Medulla oblongata (tissue), 1 donor: Measurements from ENCODE around the gene ROR1.
"Not testable (repeated sequence)": the region's sequence is repeated elsewhere in the genome, so short reads cannot be mapped to it uniquely, and the experiment has no call there.

Experiments used
- DNase-seq: peaks from one replicate; pipeline ENCODE4 v3.0.0-alpha.2; 2015; ENCODE audit errors: extremely low spot score

ROR1 gene

GRCh38 chr1:64097859-64098258, 324.0 kb downstream of the ROR1 start:
- DNase-seq, result no peak

GRCh38 chr1:64098436-64098835, 324.6 kb downstream of the ROR1 start:
- DNase-seq, result no peak

GRCh38 chr1:64098846-64099582, 325.2 kb downstream of the ROR1 start:
- no peak for DNase-seq

GRCh38 chr1:64100791-64101190, 327.0 kb downstream of the ROR1 start:
- DNase-seq, result no peak

GRCh38 chr1:64104585-64104984, 330.8 kb downstream of the ROR1 start:
- DNase-seq, result not testable (repeated sequence)

- no peak for DNase-seq
Observed at GRCh38 chr1:64107118-64107519, 333.3 kb downstream of the ROR1 start.

GRCh38 chr1:64107632-64108031, 333.8 kb downstream of the ROR1 start:
- no peak for DNase-seq

- no peak for DNase-seq
Observed at GRCh38 chr1:64110924-64111777, 337.3 kb downstream of the ROR1 start.

GRCh38 chr1:64111787-64112186, 338.0 kb downstream of the ROR1 start:
- DNase-seq, result no peak

- no peak for DNase-seq
Observed at GRCh38 chr1:64112281-64112680, 338.5 kb downstream of the ROR1 start.

- no peak for DNase-seq
Observed at GRCh38 chr1:64114012-64114525, 340.3 kb downstream of the ROR1 start.

- no peak for DNase-seq
Observed at GRCh38 chr1:64116537-64116936, 342.7 kb downstream of the ROR1 start.

- DNase-seq, result no peak
Observed at GRCh38 chr1:64117492-64117891, 343.7 kb downstream of the ROR1 start.

GRCh38 chr1:64121766-64122385, 348.1 kb downstream of the ROR1 start:
- no peak for DNase-seq

GRCh38 chr1:64122588-64122987, 348.8 kb downstream of the ROR1 start:
- DNase-seq, result no peak

GRCh38 chr1:64124704-64125440, 351.1 kb downstream of the ROR1 start:
- no peak for DNase-seq

- no peak for DNase-seq
Observed at GRCh38 chr1:64126581-64126980, 352.8 kb downstream of the ROR1 start.

- DNase-seq, result no peak
Observed at GRCh38 chr1:64127297-64127696, 353.5 kb downstream of the ROR1 start.

GRCh38 chr1:64129701-64130100, 355.9 kb downstream of the ROR1 start:
- DNase-seq, result no peak

GRCh38 chr1:64131155-64131554, 357.3 kb downstream of the ROR1 start:
- DNase-seq, result no peak

GRCh38 chr1:64133036-64133435, 359.2 kb downstream of the ROR1 start:
- no peak for DNase-seq
